Gastrocnemius medialis (tissue), 4 donors: ENCODE results near the gene CAPN5. TPM values are rescaled to one million over a fixed set of nuclear protein-coding genes. Genes with fewer than 3 reads are reported as not detected.

Experiments used
- ATAC-seq, 2 donors: fragments of 150-250 bp; one replicate each; pipeline ENCODE4 v1.9.1; 2016
- DNase-seq, 2 donors: peaks; one replicate each; pipeline ENCODE4 v3.0.0-alpha.2; 2019
- H3K27ac ChIP-seq, 4 donors: fragments of 200-600 bp; sonication (generic); 1 replicate in 1 of 4; 2 replicates in 3 of 4; pipeline ENCODE4 v1.5.1; 2016 to 2018; ENCODE audit warnings: mild to moderate bottlenecking in 2 of 4, moderate library complexity in 1 of 4
- H3K27me3 ChIP-seq, 3 donors: fragments of 200-600 bp; sonication (generic) in 2 of 3; 1 replicate in 1 of 3; 2 replicates in 2 of 3; pipeline versions ENCODE4 v1.5.1 to v1.6.0; 2016 to 2019; ENCODE audit warnings: mild to moderate bottlenecking in 1 of 3, moderate library complexity in 1 of 3
- H3K36me3 ChIP-seq, 2 donors: fragments of 200-600 bp; sonication (generic) in 1 of 2; one replicate each; pipeline ENCODE4 v1.5.1; 2017 to 2018
- H3K4me1 ChIP-seq, 2 donors: fragments of 200-600 bp; sonication (generic) in 1 of 2; one replicate each; pipeline ENCODE4 v1.5.1; 2016 to 2017; ENCODE audit warnings: mild to moderate bottlenecking in 2 of 2
- H3K4me3 ChIP-seq, 4 donors: fragments of 200-600 bp; sonication (generic) in 3 of 4; 1 replicate in 1 of 4; 2 replicates in 3 of 4; pipeline ENCODE4 v1.5.1; 2016 to 2019; ENCODE audit warnings: mild to moderate bottlenecking in 2 of 4
- H3K9me3 ChIP-seq, 3 donors: fragments of 200-600 bp; sonication (generic) in 2 of 3; 1 replicate in 1 of 3; 2 replicates in 2 of 3; pipeline ENCODE4 v1.5.1; 2016 to 2019
- CTCF ChIP-seq, 5 experiments: fragments of 450-650 bp in 3 of 5; fragments of 200-600 bp in 2 of 5; sonication (generic) in 2 of 5; IDR thresholded peaks in 4 of 5; conservative IDR thresholded peaks in 1 of 5; 1 replicate in 4 of 5; 2 replicates in 1 of 5; pipeline ENCODE4 v1.5.1; 2016 to 2019; ENCODE audit warnings: antibody characterized with exemption in 5 of 5, mild to moderate bottlenecking in 3 of 5, moderate library complexity in 3 of 5
- POLR2A ChIP-seq, 2 donors: fragments of 450-650 bp; IDR thresholded peaks; one replicate each; pipeline ENCODE4 v1.6.1; 2017; ENCODE audit warnings: antibody characterized with exemption in 2 of 2, mild to moderate bottlenecking in 2 of 2, moderate library complexity in 2 of 2
- in situ Hi-C, 4 donors: fragments of 200-750 bp; cut with MboI; loops; one replicate each; pipeline versions ENCODE4 v1.15.0 to v1.8.0; 2017; ENCODE audit warnings: low sequenced_read_pairs in 4 of 4
- intact Hi-C: fragments of 100-400 bp; cut with DNase I; formaldehyde crosslinking; loops from one replicate; pipeline ENCODE4 v1.15.1; 2023; ENCODE audit warnings: low total_unique reads
- total RNA-seq, 4 donors: library from RNA; depleted of rRNA; stranded (reverse); fragments of >200 nt; gene quantifications; one replicate each; pipeline versions ENCODE4 v1.1.0 to v1.2.3, GENCODE V29; 2016

Gene CAPN5
- total RNA-seq, 4 donors from 2014 or later: 0.58 to 12.4 (median 1.5) TPM

- no peak for ATAC-seq
- H3K36me3 ChIP-seq: no peaks in the 10 kb centered on the region
- H3K27me3 ChIP-seq: peaks cover 15 to 17% (median 16%) of the 10 kb centered on the region in 3 donors
- H3K4me3 ChIP-seq: no peak overlapping the region
- in situ Hi-C loops (loop anchor here (5.0 to 10.0 kb wide), 3 partner anchors 43 to 136 kb away; no protein-coding TSS in a partner anchor), intact Hi-C loops (no loop called here)
- H3K4me1 ChIP-seq: peaks cover 3 to 5% of the 10 kb centered on the region in 2 donors
- TF ChIP-seq CTCF (IDR thresholded peaks at IDR 0.05 in 4 of 5, conservative IDR thresholded peaks at IDR 0.05 in 1 of 5): no peak
- TF ChIP-seq POLR2A (IDR thresholded peaks at IDR 0.05): no peak
- H3K27ac ChIP-seq: no peak overlapping the region
- DNase-seq: no peak
- no peaks in the 10 kb centered on the region for H3K9me3 ChIP-seq
Observed at GRCh38 chr11:77049026-77049425, 17.7 kb upstream of the CAPN5 start.

- H3K9me3 ChIP-seq: peaks cover 0 to under 1% (median 0%) of the 10 kb centered on the region in 3 donors
- intact Hi-C loops (no loop called here), in situ Hi-C loops (loop anchor here in 1 of 4 donors (5.0 kb wide), 1 partner anchor 41 kb away; no protein-coding TSS in a partner anchor)
- no peak for TF ChIP-seq POLR2A (IDR thresholded peaks at IDR 0.05)
- TF ChIP-seq CTCF (IDR thresholded peaks at IDR 0.05 in 4 of 5, conservative IDR thresholded peaks at IDR 0.05 in 1 of 5): no peak
- H3K27ac ChIP-seq: no peak overlapping the region
- no peak overlapping the region for H3K4me3 ChIP-seq
- ATAC-seq (no peak), DNase-seq (no peak)
- H3K27me3 ChIP-seq: no peaks in the 10 kb centered on the region
- no peaks in the 10 kb centered on the region for H3K36me3 ChIP-seq
- H3K4me1 ChIP-seq: peaks cover 3 to 5% of the 10 kb centered on the region in 2 donors
Observed at GRCh38 chr11:77051511-77051910, 15.3 kb upstream of the CAPN5 start.

GRCh38 chr11:77052518-77052917 lies 14.3 kb upstream of the CAPN5 start:
- TF ChIP-seq POLR2A (IDR thresholded peaks at IDR 0.05): no peak
- no peak for TF ChIP-seq CTCF (IDR thresholded peaks at IDR 0.05 in 4 of 5, conservative IDR thresholded peaks at IDR 0.05 in 1 of 5)
- H3K4me3 ChIP-seq: no peak overlapping the region
- peaks cover 0 to 3% (median 0%) of the 10 kb centered on the region in 3 donors for H3K9me3 ChIP-seq
- no peak for ATAC-seq
- no peaks in the 10 kb centered on the region for H3K36me3 ChIP-seq
- intact Hi-C loops: no loop called here
- in situ Hi-C loops: loop anchor here in 1 of 4 donors (5.0 kb wide), 1 partner anchor 40 kb away; no protein-coding TSS in a partner anchor
- no peaks in the 10 kb centered on the region for H3K4me1 ChIP-seq
- H3K27ac ChIP-seq: no peak overlapping the region
- no peak for DNase-seq
- H3K27me3 ChIP-seq: no peaks in the 10 kb centered on the region

GRCh38 chr11:77053217-77054015 lies 13.4 kb upstream of the CAPN5 start:
- H3K27ac ChIP-seq: no peak overlapping the region
- no peaks in the 10 kb centered on the region for H3K4me1 ChIP-seq
- in situ Hi-C loops: loop anchor here in 1 of 4 donors (5.0 kb wide), 1 partner anchor 39 kb away; no protein-coding TSS in a partner anchor
- H3K27me3 ChIP-seq: no peaks in the 10 kb centered on the region
- intact Hi-C loops: no loop called here
- no peaks in the 10 kb centered on the region for H3K36me3 ChIP-seq
- DNase-seq (no peak), ATAC-seq (no peak)
- H3K4me3 ChIP-seq: no peak overlapping the region
- no peak for TF ChIP-seq POLR2A (IDR thresholded peaks at IDR 0.05)
- no peak for TF ChIP-seq CTCF (IDR thresholded peaks at IDR 0.05 in 4 of 5, conservative IDR thresholded peaks at IDR 0.05 in 1 of 5)
- peaks cover 0 to 3% (median 0%) of the 10 kb centered on the region in 3 donors for H3K9me3 ChIP-seq
